ENCODE results near the gene SNX32.

DNA sequence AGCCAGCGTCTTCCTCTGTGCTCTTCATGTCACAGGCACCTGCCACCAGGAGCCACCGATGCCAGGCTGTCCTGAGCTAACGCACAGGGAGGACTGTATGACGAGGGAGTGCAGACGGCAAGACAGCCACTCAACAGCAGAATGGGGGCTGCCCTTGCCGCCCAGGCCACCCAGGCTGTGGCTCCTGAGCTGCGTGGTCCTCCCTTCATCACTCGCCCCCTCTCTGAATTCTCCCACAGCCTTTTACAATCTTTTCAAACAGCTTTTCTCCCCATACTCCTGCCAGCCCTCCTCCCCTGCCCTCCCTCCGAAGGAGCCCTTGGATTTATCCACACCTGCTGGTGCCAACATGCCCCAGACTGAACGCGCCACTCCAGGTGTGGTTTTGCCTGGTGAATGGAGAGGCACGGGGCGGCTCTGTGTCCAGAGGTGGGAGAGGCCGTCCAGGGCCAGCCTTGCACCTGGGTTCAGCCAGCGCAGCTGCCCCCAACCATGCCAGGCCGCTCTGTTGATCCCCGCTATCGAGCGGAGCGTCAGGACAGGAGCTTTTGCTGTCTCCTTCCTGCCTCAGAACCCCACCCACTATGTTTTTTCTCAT lies 24.9 kb upstream of the SNX32 start:
- TF ChIP-seq, protein P1, sequence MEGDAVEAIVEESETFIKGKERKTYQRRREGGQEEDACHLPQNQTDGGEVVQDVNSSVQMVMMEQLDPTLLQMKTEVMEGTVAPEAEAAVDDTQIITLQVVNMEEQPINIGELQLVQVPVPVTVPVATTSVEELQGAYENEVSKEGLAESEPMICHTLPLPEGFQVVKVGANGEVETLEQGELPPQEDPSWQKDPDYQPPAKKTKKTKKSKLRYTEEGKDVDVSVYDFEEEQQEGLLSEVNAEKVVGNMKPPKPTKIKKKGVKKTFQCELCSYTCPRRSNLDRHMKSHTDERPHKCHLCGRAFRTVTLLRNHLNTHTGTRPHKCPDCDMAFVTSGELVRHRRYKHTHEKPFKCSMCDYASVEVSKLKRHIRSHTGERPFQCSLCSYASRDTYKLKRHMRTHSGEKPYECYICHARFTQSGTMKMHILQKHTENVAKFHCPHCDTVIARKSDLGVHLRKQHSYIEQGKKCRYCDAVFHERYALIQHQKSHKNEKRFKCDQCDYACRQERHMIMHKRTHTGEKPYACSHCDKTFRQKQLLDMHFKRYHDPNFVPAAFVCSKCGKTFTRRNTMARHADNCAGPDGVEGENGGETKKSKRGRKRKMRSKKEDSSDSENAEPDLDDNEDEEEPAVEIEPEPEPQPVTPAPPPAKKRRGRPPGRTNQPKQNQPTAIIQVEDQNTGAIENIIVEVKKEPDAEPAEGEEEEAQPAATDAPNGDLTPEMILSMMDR (IDR thresholded peaks at IDR 0.05), result no peak
- TF ChIP-seq POLR2A (IDR thresholded peaks at IDR 0.05), result no peak
